ENCODE results near the gene DPY19L2.

DNA sequence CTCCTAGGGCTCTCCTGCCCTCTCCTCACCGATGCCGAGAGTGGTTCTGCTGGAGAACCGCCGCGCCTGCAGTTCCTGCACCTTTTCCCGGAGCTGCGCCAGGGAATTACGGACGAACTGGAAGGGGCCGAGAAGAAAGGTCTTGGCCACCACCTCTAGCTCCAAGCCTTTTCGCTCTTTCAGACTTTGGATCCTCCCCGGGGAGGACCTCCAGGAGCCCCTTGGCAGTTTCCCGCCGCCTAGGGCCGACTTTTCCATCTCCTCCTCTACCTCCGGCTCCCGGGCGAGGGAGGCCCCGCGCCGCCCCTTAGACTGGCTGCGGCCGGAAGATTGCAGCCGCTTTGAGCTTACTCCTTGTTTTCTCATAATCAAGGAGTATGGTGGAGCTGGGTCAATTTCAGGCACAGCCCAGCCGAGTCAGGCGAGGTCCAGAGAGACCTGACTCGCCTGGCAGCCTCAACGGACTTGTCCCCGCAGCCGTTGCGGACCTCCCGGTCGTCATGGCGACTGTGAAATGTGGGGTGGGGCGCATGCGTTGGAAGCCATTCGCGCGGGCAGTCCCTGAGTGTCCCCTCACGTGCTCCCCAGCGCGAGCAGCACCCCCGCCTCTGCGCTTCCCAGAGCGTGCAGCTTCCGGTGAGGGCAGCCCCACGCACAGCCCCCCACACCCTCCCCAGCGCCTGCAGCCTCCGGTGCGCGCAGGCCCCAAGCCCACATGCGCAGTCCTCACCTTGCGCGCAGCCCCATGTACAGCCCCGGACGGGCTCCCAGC is at the start of gene DPY19L2:
- TF ChIP-seq L3MBTL2 (conservative IDR thresholded peaks at IDR 0.05) (peak; percentile 79), SP1 (IDR thresholded peaks at IDR 0.05) (no peak), FOXM1 (IDR thresholded peaks at IDR 0.05; ENCODE audit: borderline replicate concordance) (no peak), ZNF384 (IDR thresholded peaks at IDR 0.05) (no peak), FOXA1 (IDR thresholded peaks at IDR 0.05) (no peak), SUZ12 (IDR thresholded peaks at IDR 0.05) (no peak), BHLHE40 (IDR thresholded peaks at IDR 0.05; ENCODE audit: borderline replicate concordance) (no peak), ELF4 (IDR thresholded peaks at IDR 0.05) (no peak), ARNT (IDR thresholded peaks at IDR 0.05) (no peak)
- TF ChIP-seq, protein P1, sequence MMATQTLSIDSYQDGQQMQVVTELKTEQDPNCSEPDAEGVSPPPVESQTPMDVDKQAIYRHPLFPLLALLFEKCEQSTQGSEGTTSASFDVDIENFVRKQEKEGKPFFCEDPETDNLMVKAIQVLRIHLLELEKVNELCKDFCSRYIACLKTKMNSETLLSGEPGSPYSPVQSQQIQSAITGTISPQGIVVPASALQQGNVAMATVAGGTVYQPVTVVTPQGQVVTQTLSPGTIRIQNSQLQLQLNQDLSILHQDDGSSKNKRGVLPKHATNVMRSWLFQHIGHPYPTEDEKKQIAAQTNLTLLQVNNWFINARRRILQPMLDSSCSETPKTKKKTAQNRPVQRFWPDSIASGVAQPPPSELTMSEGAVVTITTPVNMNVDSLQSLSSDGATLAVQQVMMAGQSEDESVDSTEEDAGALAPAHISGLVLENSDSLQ (IDR thresholded peaks at IDR 0.05), result no peak

All from HEK293T (cell line).